CMK (cell line): ENCODE results near the gene PEMT.

ENCODE experiments used
- DNase-seq: peaks from one replicate; pipeline ENCODE4 v3.0.0-alpha.2; 2010; ENCODE audit warnings: low read depth

Gene PEMT

DNA sequence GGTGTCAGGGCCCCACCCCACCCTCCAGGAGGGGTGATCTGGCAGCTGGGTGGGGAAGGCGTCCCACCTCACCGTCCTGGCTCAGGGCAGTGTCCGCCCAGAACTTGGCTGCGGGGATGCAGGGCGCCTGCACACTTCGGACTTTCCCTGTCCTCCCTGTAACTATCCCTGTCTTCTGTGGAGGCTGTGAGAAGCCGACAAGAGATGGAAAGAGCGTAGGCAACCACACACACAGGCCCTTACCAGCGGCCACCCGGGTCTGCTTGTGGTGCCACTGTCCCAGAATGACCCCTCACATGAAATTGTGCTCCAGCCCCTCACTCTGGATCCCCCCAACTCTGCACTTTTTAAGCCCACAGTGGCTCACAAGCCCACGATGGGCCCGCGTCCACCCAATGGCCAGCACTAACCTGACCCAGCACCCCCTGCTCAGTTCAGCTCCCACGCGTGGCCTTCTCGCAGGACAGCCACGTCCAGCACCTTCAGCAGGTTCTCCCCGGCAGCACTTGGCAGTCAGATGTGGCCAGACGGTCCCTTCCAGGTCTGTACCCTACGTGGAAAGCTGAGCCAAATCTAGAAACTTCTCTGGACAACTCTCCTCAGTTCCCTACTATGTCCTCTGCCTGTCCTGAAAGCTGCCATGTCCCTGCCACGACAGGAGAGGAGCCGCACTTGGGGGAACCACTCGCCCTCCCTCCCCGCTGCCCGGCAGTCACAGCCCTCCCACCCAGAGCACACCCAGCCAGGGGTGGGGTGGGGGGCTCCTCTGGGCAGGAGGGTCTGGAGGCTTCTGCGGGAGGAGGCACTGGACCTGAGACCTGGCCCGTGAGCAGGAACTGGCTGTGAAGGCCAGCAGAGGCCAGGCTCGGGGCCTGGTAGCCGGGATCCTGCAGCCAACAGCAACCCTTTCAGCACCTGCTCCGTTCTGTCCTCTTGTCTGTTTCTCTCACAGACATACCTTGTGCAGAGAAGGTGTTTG lies 38.0 kb downstream of the PEMT start:
- DNase-seq = no peak

DNA sequence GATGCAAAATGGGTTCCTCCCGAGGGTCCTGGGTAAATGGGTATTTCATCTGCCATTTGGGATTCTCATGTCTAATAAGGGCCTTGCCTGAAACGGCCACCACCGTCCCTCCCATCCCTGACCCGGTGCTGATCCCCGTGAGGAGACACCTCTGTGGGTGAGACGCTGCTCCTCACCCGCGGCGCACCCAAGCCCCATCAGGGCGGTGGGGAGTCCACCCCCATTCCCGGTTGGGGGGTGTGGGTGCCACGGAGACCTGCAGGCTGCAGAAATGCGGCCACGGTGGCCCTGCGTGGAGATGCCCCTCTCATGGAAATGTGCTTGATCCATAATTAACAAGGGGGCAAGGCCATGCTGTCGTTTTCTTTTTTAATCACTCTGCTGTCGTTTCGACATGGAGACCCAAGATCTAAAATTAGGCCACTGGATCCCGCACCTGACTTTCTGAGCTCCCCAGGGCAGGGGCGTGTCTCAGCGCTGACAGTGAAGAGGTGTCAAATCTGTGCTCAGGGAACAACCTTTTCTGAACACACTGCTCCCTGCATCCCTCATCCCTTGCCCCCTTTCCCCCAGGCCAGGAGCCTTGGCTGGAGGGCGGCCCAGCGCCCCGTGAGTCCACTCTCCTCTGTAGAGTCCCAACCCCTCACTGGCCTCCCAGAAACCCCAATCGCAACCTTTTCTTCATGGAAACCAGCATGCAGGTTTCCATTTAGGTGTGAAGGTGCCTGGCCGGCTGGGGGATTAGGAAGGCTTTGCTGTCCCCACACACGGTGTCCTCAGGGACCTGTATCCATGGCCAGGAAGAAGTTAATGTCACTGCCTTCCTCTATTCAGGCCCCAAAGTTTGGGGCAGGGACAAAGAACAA lies 38.9 kb downstream of the PEMT start:
- no peak for DNase-seq

DNA sequence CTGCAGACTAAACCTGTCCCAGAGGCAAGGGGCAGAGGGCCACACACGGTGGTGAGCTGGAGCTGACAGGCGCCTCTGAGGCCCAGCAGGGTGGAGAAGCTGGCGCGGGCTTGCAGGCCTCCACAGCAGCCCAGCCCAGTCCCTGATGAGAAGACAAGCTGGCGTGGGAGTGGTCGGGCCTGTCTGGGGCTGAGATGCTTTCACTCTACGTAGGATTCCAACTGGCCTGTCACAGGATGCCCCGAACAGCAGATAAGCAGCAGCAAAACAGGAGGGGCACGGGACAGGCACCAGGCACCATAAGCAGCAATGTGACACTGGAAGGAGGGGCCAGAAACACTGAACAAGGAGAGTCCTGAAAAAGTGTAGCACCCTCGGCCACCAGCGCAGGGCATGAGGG lies 40.1 kb downstream of the PEMT start:
- peak; percentile 17 for DNase-seq

DNA sequence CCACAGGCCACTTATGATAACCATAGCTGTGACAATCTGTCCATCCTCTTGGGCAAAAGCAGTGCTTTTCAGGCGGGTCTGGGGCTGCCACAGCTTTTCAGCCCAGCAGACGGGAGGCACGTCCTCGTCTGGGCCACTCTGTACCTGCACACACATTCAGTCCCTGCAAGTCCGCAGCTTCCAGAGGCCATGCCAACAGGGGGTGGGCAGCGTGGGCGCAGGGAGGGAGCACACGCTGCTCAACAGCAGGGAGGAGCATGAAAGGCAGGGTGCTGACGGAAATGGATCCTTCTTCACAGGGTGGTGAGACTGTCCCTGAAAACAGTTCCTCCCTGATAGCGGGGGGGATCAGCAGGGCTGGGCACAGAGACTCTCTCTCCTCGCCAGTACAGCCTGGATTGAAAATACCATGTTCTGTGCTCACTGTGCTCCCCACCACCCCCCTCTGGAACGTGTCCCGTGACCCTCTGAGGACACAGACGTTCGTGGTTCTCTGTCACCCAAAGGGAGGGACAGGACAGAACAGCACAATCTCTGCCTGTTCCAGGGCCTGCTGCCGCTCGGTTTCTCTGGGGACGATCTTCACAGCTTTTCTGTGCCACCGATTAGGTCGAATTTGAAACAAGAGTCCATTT lies 41.7 kb downstream of the PEMT start:
- DNase-seq = no peak

DNA sequence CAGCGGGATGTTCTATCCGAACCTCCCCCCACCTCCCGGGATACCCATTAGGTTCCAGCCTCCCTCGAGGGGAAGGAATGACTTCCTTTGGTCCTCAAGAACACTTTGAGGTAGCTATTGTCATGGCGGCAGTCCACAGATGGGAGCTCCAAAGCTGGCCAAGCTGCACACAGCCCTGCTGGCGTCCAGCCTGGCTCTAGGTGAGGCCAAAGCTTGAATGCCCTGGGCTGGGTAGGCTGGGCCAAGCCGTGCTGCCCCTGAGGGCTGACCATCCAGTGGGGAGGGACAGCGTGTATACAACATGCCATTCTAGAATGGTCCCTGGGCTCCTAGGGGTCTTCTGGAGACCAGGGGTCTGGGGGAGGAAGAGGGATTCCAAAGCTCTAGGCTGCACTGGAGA lies 43.5 kb downstream of the PEMT start:
- DNase-seq = no peak

DNA sequence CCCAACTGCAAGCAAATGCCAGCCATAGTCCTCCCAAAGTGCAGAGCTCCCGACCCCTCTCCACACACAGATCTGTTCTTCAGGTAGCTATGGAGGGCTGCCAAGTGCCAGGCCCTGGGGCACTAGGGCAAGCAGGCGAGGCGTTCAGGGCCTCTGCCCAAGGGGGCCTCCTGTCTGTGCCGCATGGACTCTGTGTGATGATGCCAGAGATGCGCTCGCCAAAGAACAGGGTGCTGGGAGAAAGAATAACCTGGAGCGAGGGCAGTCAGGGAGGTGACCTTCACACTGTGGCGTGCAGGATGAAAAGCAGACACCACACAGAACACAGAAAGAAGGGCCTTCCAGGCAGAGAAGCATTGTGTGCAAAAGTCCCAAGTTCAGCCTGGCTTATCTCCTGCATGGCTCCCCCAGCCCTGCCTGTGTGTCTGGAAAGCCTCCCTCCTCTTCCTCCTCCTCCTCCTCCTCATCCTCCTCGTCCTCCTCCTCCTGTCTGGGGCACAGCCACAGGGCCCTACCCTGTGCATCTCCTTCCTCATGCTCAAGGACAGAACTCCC lies 44.2 kb downstream of the PEMT start:
- DNase-seq = no peak

DNA sequence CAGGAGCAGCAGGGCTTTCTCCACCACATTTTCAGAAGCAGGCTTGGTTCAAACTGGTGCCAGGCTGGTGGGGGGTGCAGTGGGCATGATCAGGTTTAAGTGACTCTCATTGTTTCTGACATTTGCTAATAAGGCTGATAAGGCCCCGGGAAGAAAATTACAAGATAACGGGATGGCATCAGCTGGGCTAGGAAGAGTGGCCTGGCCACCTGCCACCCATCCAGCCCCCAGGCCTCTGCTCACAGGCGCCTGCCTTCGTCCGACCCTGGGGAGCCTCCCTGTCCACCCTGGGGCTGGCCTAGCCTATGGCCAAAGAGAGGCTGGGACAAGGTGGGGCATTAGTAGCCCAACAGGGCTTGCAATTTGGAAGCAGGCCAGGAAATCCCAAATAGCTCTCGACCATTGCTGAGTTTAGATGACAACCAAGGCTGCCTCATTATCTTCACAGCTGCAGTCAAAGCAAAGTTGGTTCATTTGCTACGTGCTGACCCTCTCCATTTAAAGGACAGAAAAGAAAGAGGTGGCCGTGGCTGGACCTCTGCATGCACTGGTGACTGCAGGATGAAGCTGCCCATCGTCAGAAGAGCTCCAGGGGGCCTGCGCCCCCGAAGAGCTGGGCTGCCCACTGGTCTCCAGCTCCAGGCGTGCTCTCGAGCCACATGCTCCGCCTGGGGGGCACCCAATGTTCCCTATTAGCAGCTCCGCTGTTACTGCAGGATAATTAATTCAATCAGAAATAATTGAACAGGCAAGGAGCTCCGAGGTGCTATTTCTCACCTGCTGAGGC lies 44.9 kb downstream of the PEMT start:
- no peak for DNase-seq

DNA sequence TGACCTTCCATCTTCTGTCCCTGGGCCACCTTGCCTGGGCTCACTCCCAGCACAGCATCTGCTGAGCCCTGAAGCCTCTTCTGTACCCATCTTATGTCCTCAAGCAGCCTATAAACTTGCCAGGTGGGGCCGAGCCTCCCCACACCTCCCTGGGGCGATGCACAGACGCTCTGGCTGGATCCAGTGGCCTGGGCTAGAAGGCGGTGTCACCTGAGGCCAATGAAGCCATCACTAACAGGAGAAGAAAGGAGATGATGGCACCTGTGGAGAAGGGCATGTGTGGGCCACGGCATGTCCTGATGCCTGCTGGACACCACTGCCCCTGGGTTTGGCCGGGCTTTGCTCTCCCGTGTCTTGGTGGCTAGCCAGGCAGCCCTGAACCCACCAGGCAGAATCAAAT lies 45.5 kb downstream of the PEMT start:
- no peak for DNase-seq

DNA sequence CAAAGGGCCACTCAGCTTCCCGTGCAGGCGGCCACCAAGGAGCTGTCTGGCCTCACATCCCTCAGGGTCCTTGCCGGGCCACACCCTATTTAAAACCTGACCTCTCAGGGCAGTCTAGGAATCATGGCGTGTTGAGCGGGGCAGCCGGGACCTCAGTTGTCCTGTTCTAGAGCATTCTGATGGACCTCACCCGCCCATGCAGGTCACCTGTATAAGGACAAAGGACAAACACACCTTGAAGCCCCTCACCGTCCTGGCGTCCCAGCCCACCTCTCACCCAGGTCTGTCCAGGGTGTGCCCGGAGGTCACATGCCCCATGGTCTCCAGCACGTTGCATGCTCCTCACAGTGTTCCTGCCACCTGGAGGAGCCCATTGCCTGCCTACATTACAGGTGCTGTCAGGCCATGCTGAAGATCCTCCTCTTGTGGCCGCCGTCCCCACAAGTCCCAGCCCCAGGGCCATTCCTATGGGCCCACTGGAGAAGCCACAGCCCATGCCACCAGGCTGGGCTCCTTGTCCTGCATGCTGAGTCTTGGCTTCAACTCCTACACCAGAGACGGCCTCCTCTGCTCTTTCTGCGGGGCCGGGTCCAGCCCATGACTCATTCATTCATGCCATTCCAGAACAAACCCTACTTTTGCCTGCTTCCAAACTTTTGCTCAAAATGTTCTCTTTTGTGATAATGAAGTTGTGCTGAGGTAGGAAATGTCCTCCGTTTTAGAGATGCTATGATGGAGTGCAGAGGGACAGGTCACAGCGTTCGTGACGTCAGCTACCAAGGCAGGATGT lies 46.3 kb downstream of the PEMT start:
- no peak for DNase-seq

DNA sequence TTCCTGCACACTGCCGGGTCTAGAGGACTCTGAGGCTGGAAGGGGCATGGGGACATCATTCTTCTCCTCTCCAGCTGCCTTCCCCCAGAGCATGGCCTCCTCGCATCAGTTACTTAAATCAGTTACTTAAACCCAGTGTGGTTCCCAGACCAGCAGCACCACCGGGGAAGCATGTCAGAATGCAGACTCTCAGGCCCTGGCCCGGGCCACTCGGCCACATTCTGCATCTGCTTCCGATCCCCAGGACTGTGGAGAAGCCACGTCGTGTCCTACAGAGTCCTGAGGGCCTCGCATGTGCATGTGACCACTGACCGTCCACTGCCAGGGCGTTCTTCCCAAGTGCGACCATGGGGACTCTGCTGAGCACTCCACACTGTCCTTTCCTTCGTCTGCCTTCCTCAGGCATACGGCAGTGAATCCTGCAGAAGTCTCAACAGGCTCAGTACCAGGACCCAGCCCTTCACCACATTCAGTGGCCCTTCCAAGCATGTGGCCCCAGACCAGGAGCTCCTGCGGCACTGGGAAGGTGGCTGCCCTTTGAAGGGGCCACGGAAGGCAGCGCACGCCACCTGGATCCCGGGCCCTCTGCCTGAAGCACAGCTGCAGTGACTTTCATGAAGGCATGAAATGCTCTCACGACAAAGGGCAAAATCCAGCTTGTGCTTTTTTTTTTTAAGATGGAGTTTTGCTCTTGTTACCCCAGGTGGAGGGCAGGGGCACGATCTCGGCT lies 48.4 kb downstream of the PEMT start:
- DNase-seq = no peak

DNA sequence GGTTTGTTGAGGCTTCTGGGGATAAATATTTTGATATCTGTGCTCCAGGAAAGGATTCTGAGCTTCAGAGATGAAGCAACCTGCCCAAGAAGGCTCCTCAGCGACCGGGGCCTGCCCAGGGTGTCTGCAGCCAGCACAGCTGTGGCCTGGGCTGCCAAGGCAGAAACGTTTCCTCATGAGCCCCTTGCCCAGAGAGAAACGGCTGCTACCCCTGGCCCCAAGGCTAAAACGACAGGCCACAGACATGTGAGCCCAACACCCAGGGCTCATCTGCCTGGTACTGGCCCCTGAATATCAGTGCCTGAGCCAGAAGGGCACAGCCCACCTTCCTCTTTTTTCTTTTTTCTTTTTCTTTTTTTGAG lies 49.9 kb downstream of the PEMT start:
- no peak for DNase-seq

DNA sequence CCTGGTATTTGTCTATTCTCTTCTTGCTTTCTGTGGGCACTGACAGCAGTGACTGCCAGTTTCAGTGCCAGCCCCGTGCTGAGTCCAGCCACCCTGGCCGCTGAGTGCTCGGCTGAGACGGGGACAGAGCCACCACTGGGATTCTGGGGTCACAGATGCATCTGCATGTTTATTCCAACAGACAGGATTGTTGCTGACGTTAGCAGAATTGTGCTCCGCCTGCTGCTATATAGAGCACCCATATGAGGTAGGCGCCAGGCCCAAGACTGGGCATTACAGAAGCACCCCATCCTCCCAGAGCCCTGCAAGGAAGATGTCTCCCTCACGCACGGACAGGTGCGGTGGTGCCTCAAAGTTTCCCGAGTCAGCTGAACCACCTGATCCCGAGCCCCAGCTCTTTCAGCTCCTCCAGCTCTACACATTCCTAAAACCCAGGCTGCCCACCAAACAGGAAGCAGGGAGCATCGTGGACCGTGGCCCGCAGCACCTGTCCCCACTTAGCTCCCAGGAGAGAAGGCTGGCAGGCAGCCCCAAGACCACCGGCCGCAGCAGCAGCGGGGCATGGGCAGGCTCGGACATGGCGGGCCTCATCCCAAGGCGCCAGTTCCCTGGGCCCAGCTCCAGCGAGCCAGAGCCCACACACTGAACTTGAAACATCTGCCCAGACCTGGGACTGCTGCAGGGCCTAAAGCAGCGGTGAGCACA lies 50.4 kb downstream of the PEMT start:
- DNase-seq = no peak

DNA sequence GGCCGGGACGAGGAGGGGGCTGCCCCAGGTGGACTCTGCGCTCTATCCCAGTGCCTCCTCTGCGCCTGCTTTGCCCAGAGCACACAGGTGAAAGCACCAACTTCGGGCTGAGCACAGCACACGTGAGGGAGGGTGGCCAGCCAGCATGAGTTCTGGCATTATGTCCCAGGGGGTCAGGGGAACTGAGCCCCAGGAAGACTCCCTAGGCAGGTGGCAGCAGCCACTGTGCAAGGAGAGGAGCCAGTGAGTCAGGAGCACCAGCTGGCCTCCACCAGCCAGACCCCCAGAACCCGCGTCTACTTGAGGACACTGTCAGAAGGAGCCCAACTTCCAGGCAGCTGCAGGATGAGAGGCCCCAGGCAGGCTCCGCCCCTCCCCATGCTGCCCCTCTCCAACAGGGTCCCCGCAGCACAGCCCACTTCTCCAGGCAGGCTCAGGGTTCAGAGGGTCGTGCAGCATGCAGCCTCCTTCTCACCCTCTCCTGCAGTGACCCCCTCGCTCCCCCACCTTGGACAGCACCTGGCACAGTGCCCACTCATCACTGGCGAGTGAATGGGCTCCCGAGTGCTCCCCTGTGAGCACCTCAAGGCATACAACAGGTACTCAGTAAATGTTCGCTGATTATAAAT lies 51.1 kb downstream of the PEMT start:
- no peak for DNase-seq

DNA sequence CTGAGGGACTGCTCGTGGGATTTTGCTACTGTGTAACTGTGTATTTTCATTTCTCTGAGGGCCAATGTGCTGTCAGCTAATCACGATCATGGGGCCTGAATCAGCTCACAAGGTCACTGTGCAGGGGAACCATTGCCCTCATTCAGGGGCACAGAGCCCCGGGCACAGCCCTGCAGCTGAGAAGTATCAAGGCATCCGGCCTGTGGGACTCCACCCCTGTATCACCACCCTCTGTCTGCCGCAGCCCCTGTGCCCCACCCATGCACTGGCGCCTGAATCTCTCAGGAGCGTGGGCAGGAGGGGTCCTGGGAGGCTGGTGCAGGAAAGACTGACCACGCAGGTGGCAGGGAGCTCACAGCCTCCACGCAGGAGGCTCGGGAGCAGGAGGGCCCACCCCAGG lies 51.9 kb downstream of the PEMT start:
- DNase-seq = no peak

DNA sequence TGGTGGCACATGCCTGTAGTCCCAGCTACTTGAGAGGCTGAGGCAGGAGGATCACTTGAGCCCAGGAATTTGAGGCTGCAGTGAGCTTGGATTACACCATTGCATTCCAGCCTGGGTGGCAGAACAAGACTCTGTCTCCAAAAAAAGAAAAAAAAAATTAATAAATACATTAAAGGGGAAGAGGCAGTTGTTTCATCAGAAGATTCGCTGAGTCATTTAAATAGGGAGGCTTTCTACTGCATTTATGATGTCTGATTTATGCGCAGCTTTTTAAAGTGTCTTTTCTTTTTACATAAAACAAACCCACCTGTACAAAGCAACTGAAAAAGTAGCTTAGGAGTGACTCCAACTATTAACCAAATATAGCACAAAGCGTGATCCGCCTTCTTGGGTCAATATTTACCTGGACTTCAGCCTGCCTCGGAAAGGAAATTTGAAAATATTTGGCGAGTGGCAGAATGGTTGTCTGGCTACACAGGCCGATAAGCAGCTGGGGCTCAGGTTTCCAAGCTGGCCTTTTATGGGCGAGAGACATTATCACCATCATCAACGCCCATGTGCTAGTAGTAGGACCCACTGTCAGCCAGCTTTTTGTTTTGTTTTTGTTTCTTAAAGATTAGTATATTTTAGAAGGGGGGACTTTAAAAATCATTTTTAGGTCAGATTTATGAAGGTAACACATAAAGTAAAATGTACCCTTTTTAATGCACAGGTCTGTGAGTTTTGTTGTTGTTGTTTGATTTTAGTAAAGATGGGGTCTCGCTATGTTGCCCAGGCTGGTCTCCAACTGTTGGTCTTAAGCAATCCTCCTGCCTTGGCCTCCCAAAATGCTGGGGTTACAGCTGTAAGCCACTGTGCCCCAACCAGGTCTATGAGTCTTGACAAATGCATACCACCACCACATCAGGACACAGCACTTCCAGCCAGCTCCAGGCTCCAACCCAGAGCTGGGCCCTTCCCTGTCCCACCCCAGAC lies 52.8 kb downstream of the PEMT start:
- DNase-seq = no peak

DNA sequence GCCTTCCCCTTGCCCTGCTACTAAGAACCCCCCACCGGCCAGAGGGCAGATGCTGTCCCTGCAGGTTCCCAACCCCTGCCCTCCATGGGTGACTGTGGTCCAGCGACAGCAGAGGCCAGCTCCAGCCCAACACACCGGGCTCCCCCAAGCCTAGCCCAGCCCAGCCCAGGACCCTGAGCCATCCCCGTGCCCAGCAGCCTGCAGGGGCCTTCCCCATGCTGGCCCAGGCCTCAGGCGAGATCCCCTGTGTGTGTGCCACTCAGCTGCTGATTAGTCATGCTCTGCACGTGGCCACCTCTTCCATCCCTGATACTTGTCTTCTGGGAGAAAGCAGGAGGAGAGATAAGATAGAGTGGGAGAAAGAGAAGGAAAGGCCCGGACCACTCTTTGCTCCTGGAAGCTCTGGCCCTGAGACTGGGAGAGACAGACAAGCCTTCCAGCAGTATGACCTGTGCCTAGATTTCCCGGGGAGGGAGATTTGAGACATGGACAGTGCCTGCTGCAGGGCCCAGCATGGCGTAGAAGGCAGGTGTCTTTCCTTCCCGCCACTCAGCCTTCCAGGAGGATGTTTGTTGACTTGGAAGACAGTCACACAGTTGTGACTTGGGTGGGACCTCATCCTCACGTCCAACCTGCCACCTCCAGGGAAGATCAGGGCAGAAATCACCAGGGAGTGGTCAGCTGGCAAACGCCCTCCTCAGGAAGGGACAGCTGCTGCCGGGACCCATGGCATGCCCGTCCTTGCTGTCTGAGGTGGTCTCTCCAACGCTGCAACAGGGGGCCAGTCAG lies 54.0 kb downstream of the PEMT start:
- DNase-seq = no peak

DNA sequence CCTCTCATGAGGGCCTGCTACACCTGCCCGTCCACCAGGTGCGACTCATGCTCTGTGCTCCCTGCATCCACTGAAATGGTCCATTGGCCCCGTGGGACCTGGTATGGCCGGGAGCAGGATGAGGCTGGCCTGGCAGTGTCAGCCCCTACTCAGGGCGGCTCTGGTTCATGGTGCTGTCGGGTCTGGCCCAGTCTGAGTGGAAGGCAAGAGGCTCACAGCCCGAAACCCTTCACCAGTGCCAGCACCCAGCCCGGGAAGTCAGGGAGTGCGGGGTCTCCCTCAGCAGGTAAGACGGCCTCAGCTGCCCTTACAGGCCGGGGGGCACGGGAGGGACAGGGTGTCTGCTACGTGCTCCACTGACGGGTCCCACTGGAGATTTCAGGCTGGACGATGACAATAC lies 54.8 kb downstream of the PEMT start:
- no peak for DNase-seq
